Progenitor cell of endocrine pancreas (in vitro differentiated cells): ENCODE data around the gene TRIM46. TPM values are rescaled to one million over a fixed set of nuclear protein-coding genes. Genes with fewer than 3 reads are reported as not detected.
"Not testable (repeated sequence)": the region's sequence is repeated elsewhere in the genome, so short reads cannot be mapped to it uniquely, and the experiment has no call there.

Experiments used
- DNase-seq: peaks from one replicate; pipeline ENCODE4 v3.0.0; 2021; ENCODE audit warnings: low spot score; ENCODE audit not compliant: unreplicated experiment
- H3K27ac Mint-ChIP-seq: 2 replicates; pipeline ENCODE4 v1.8.0; 2021; ENCODE audit warnings: mild to moderate bottlenecking, moderate library complexity, mixed read lengths
- H3K27me3 Mint-ChIP-seq: 2 replicates; pipeline ENCODE4 v1.8.0; 2021; ENCODE audit warnings: mixed read lengths
- H3K36me3 Mint-ChIP-seq: 2 replicates; pipeline ENCODE4 v1.8.0; 2022; ENCODE audit warnings: mixed read lengths; ENCODE audit not compliant: insufficient read depth
- H3K4me1 Mint-ChIP-seq: 2 replicates; pipeline ENCODE4 v1.8.0; 2021; ENCODE audit warnings: low read depth, mixed read lengths
- H3K4me3 Mint-ChIP-seq: 2 replicates; pipeline ENCODE4 v1.8.0; 2021; ENCODE audit warnings: low read depth, mild to moderate bottlenecking, moderate library complexity, mixed read lengths
- H3K9me3 Mint-ChIP-seq: 2 replicates; pipeline ENCODE4 v1.8.0; 2021; ENCODE audit warnings: low read depth, mixed read lengths
- total RNA-seq: library from RNA; stranded (reverse); gene quantifications from 2 replicates; pipeline ENCODE4 v1.2.1, GENCODE V29; 2021
- TF ChIP-seq, protein P1 (sequence below): fragments of 200-600 bp; sonication (generic); IDR thresholded peaks from one replicate; pipeline ENCODE4 v1.5.0; 2021; ENCODE audit warnings: antibody characterized with exemption, mild to moderate bottlenecking; ENCODE audit not compliant: unreplicated experiment

The TRIM46 gene
- total RNA-seq, 1 donor from 2014 or later: 25.7 TPM

GRCh38 chr1:155210314-155211104 lies 36.9 kb downstream of the TRIM46 start:
- TF ChIP-seq, protein P1, sequence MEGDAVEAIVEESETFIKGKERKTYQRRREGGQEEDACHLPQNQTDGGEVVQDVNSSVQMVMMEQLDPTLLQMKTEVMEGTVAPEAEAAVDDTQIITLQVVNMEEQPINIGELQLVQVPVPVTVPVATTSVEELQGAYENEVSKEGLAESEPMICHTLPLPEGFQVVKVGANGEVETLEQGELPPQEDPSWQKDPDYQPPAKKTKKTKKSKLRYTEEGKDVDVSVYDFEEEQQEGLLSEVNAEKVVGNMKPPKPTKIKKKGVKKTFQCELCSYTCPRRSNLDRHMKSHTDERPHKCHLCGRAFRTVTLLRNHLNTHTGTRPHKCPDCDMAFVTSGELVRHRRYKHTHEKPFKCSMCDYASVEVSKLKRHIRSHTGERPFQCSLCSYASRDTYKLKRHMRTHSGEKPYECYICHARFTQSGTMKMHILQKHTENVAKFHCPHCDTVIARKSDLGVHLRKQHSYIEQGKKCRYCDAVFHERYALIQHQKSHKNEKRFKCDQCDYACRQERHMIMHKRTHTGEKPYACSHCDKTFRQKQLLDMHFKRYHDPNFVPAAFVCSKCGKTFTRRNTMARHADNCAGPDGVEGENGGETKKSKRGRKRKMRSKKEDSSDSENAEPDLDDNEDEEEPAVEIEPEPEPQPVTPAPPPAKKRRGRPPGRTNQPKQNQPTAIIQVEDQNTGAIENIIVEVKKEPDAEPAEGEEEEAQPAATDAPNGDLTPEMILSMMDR: no peak
- no peak for DNase-seq
- Mint-ChIP-seq H3K4me3 (peak overlapping the region; percentile 22), H3K9me3 (no peaks in the 10 kb centered on the region), H3K27me3 (no peaks in the 10 kb centered on the region), H3K27ac (no peak overlapping the region), H3K4me1 (peaks cover 19% of the 10 kb centered on the region), H3K36me3 (no peaks in the 10 kb centered on the region)

- H3K4me3 Mint-ChIP-seq, H3K36me3 Mint-ChIP-seq, H3K27me3 Mint-ChIP-seq, H3K27ac Mint-ChIP-seq, H3K9me3 Mint-ChIP-seq, DNase-seq: not testable (repeated sequence)
- H3K4me1 Mint-ChIP-seq: peaks cover 19% of the 10 kb centered on the region
Measured at GRCh38 chr1:155211381-155212050, 37.9 kb downstream of the TRIM46 start.

DNA sequence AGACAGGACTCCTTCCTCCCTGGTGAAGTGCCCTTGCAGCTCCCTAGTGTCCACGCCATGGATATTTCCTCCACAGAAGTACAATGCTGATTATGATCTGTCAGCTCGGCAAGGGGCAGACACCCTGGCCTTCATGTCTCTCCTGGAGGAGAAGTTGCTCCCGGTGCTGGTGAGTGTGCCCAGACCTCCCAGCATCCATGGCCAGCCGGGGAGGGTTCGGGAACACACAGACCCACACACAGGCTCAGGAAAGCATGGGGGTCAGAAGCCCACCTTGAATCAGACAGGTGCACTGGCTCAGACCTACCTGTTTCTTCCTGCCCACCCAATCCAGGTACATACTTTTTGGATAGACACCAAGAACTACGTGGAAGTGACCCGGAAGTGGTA lies 38.4 kb downstream of the TRIM46 start:
- not testable (repeated sequence) for H3K27ac Mint-ChIP-seq, H3K36me3 Mint-ChIP-seq, H3K9me3 Mint-ChIP-seq, H3K27me3 Mint-ChIP-seq, DNase-seq, H3K4me3 Mint-ChIP-seq
- peaks cover 15% of the 10 kb centered on the region for H3K4me1 Mint-ChIP-seq

GRCh38 chr1:155214702-155215101 lies 41.1 kb downstream of the TRIM46 start:
- not testable (repeated sequence) for H3K27me3 Mint-ChIP-seq, H3K4me1 Mint-ChIP-seq, H3K27ac Mint-ChIP-seq, H3K36me3 Mint-ChIP-seq, H3K9me3 Mint-ChIP-seq, DNase-seq, H3K4me3 Mint-ChIP-seq

- DNase-seq: no peak
- Mint-ChIP-seq H3K27me3 (no peaks in the 10 kb centered on the region), H3K36me3 (no peaks in the 10 kb centered on the region), H3K4me3 (peak overlapping the region; percentile 55), H3K9me3 (no peaks in the 10 kb centered on the region), H3K27ac (peak overlapping the region; percentile 37), H3K4me1 (peaks cover 8% of the 10 kb centered on the region)
- TF ChIP-seq, protein P1: no peak
Measured at GRCh38 chr1:155218854-155219591, 45.4 kb downstream of the TRIM46 start.

DNA sequence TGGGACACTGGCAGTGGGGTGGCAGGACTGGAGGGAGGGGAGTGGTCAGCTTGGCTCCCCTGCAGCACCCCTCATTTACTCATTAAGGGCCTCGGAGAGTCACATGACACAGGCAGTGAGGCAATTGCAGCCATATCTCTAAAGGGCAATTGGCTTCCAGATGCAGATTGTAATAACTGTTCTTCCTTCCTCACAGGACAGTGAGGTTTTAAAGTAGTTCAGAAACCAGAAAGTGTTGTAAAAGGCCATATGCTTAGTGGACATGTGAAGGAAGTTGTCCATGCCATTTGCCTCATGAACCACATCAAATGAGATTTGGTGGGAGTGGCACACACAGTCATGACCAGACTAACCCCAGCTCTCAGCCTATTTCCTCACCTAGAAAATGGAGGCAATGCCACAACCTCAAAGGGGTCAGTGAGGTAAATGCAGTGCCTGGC lies 46.0 kb downstream of the TRIM46 start:
- Mint-ChIP-seq H3K4me1 (peaks cover 8% of the 10 kb centered on the region), H3K27ac (peak overlapping the region; percentile 37), H3K36me3 (no peaks in the 10 kb centered on the region), H3K4me3 (peak overlapping the region; percentile 55), H3K27me3 (no peaks in the 10 kb centered on the region), H3K9me3 (no peaks in the 10 kb centered on the region)
- TF ChIP-seq, protein P1: no peak
- DNase-seq: no peak

- H3K4me1 Mint-ChIP-seq, H3K36me3 Mint-ChIP-seq, H3K27me3 Mint-ChIP-seq, H3K9me3 Mint-ChIP-seq, H3K4me3 Mint-ChIP-seq, H3K27ac Mint-ChIP-seq, DNase-seq: not testable (repeated sequence)
Measured at GRCh38 chr1:155220211-155220965, 46.7 kb downstream of the TRIM46 start.
